Measurements from ENCODE around the gene XCL1.
"Not testable (repeated sequence)": the region's sequence is repeated elsewhere in the genome, so short reads cannot be mapped to it uniquely, and the experiment has no call there.

XCL1 gene

GRCh38 chr1:168576245-168576688 lies at the start of gene XCL1:
TSS of gene XCL1 (plus strand) at chr1:168576605. CDS start at chr1:168576638, 33 bp downstream.
- DNase-seq (ENCODE audit: low spot score), result not testable (repeated sequence)

GRCh38 chr1:168529518-168529917 lies 46.9 kb upstream of the XCL1 start:
- no peak for DNase-seq (ENCODE audit: low spot score)

- no peak for DNase-seq (ENCODE audit: low spot score)
These were observed 44.6 kb upstream of the XCL1 start for GRCh38 chr1:168531615-168532345.

- DNase-seq (ENCODE audit: low spot score), result no peak
These were observed 40.9 kb upstream of the XCL1 start for GRCh38 chr1:168535536-168535935.

- not testable (repeated sequence) for DNase-seq (ENCODE audit: low spot score)
These were observed 35.6 kb upstream of the XCL1 start for GRCh38 chr1:168540798-168541197.

GRCh38 chr1:168542978-168543377 lies 33.4 kb upstream of the XCL1 start:
- DNase-seq (ENCODE audit: low spot score), result not testable (repeated sequence)

GRCh38 chr1:168543840-168544498 lies 32.4 kb upstream of the XCL1 start, which contains the start of gene XCL2:
TSS of gene XCL2 (minus strand) at chr1:168543997. CDS start at chr1:168543964, 33 bp downstream.
- not testable (repeated sequence) for DNase-seq (ENCODE audit: low spot score)

- DNase-seq (ENCODE audit: low spot score), result not testable (repeated sequence)
These were observed 30.5 kb upstream of the XCL1 start for GRCh38 chr1:168545678-168546552.

- not testable (repeated sequence) for DNase-seq (ENCODE audit: low spot score)
These were observed 29.9 kb upstream of the XCL1 start for GRCh38 chr1:168546553-168546895.

GRCh38 chr1:168550971-168551370 lies 25.4 kb upstream of the XCL1 start:
- DNase-seq (ENCODE audit: low spot score), result no peak

GRCh38 chr1:168551688-168552087 lies 24.7 kb upstream of the XCL1 start:
- DNase-seq (ENCODE audit: low spot score), result no peak

GRCh38 chr1:168552961-168553360 lies 23.4 kb upstream of the XCL1 start:
- DNase-seq (ENCODE audit: low spot score), result no peak

GRCh38 chr1:168553680-168554553 lies 22.5 kb upstream of the XCL1 start:
- no peak for DNase-seq (ENCODE audit: low spot score)

GRCh38 chr1:168554603-168555483 lies 21.6 kb upstream of the XCL1 start:
- no peak for DNase-seq (ENCODE audit: low spot score)

GRCh38 chr1:168555508-168556046 lies 20.8 kb upstream of the XCL1 start:
- DNase-seq (ENCODE audit: low spot score), result no peak

- no peak for DNase-seq (ENCODE audit: low spot score)
These were observed 19.8 kb upstream of the XCL1 start for GRCh38 chr1:168556647-168557046.

- DNase-seq (ENCODE audit: low spot score), result no peak
These were observed 16.0 kb upstream of the XCL1 start for GRCh38 chr1:168560370-168560769.

GRCh38 chr1:168561989-168562388 lies 14.4 kb upstream of the XCL1 start:
- DNase-seq (ENCODE audit: low spot score), result no peak

- DNase-seq (ENCODE audit: low spot score), result no peak
These were observed 10.6 kb upstream of the XCL1 start for GRCh38 chr1:168565825-168566224.

- DNase-seq (ENCODE audit: low spot score), result no peak
These were observed 9.4 kb upstream of the XCL1 start for GRCh38 chr1:168567007-168567406.

Measured in left forelimb (tissue), 1 donor.